Endothelial cell of umbilical vein (primary cell): ENCODE data around the gene SRGAP2.
"Not testable (repeated sequence)": the region's sequence is repeated elsewhere in the genome, so short reads cannot be mapped to it uniquely, and the experiment has no call there.

Source experiments
- EZH2 ChIP-seq: IDR thresholded peaks from 2 replicates; pipeline ENCODE4 v1.6.1; 2012; ENCODE audit warnings: borderline replicate concordance, low read depth, mild to moderate bottlenecking, moderate library complexity, low read length, inconsistent platforms; ENCODE audit not compliant: severe bottlenecking
- GATA2 ChIP-seq: IDR thresholded peaks from 2 replicates; pipeline ENCODE4 v1.7.0; 2011; ENCODE audit warnings: low read depth, mild to moderate bottlenecking, moderate library complexity, mixed read lengths, low read length; ENCODE audit not compliant: insufficient read length, insufficient read depth
- POLR2A ChIP-seq: IDR thresholded peaks from 2 replicates; pipeline ENCODE4 v1.6.1; 2012; ENCODE audit warnings: low read depth, mild to moderate bottlenecking, control low read depth, low read length
- POLR2AphosphoS5 ChIP-seq: IDR thresholded peaks from 2 replicates; pipeline ENCODE4 v1.6.1; 2012; ENCODE audit warnings: low read depth, mild to moderate bottlenecking, control low read depth, low read length, moderate library complexity; ENCODE audit not compliant: insufficient read depth
- TF ChIP-seq, protein P1 (sequence below), 2 donors: IDR thresholded peaks; 1 replicate in 1 of 2; 2 replicates in 1 of 2; pipeline ENCODE4 v1.5.1; 2011; ENCODE audit warnings: low read length in 2 of 2, mild to moderate bottlenecking in 2 of 2, moderate library complexity in 2 of 2, control low read depth in 1 of 2, inconsistent platforms in 1 of 2, low read depth in 1 of 2; ENCODE audit not compliant: insufficient read depth in 1 of 2; ENCODE audit errors: extremely low read depth in 1 of 2

GRCh38 chr1:206220332-206221000 lies 17.1 kb downstream of the SRGAP2 start:
- TF ChIP-seq, protein P1, sequence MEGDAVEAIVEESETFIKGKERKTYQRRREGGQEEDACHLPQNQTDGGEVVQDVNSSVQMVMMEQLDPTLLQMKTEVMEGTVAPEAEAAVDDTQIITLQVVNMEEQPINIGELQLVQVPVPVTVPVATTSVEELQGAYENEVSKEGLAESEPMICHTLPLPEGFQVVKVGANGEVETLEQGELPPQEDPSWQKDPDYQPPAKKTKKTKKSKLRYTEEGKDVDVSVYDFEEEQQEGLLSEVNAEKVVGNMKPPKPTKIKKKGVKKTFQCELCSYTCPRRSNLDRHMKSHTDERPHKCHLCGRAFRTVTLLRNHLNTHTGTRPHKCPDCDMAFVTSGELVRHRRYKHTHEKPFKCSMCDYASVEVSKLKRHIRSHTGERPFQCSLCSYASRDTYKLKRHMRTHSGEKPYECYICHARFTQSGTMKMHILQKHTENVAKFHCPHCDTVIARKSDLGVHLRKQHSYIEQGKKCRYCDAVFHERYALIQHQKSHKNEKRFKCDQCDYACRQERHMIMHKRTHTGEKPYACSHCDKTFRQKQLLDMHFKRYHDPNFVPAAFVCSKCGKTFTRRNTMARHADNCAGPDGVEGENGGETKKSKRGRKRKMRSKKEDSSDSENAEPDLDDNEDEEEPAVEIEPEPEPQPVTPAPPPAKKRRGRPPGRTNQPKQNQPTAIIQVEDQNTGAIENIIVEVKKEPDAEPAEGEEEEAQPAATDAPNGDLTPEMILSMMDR (IDR thresholded peaks at IDR 0.05; ENCODE audit: extremely low read depth in 1 of 2, insufficient read depth in 1 of 2, low read depth in 1 of 2, low read length in 2 of 2) = not testable (repeated sequence)
- TF ChIP-seq POLR2AphosphoS5, GATA2, POLR2A, EZH2: not testable (repeated sequence)
